Astrocyte of the spinal cord (primary cell): ENCODE measurements around the gene ZNF813.
A peak's percentile ranks its signal among the peaks of the same experiment; 100 is the strongest.
"Not testable (repeated sequence)": the region's sequence is repeated elsewhere in the genome, so short reads cannot be mapped to it uniquely, and the experiment has no call there.

Source experiments
- DNase-seq: peaks from one replicate; pipeline ENCODE4 v3.0.0; 2011; ENCODE audit warnings: low read depth, low spot score
- H3K4me3 ChIP-seq: 2 replicates; pipeline ENCODE4 v1.5.1; 2011; ENCODE audit warnings: low read depth, mild to moderate bottlenecking, low read length, moderate library complexity
- CTCF ChIP-seq: IDR thresholded peaks from 2 replicates; pipeline ENCODE4 v1.5.1; 2012; ENCODE audit warnings: low read depth, mild to moderate bottlenecking, low read length, inconsistent platforms
- in situ Hi-C: cut with HindIII; loops from 2 replicates; pipeline ENCODE4 v1.10.0; 2017; ENCODE audit warnings: low sequenced_read_pairs

ZNF813 gene

GRCh38 chr19:53432088-53432661 is 35.4 kb upstream of the ZNF813 start:
- H3K4me3 ChIP-seq, result peak overlapping the region; percentile 64
- no peak for TF ChIP-seq CTCF
- no peak for DNase-seq
- in situ Hi-C loops, result no loop called here

- DNase-seq, H3K4me3 ChIP-seq, in situ Hi-C loops: not testable (repeated sequence)
Observed at GRCh38 chr19:53443809-53444208, 23.7 kb upstream of the ZNF813 start.

GRCh38 chr19:53447196-53447595 is 20.3 kb upstream of the ZNF813 start:
- H3K4me3 ChIP-seq, DNase-seq, in situ Hi-C loops: not testable (repeated sequence)

GRCh38 chr19:53455828-53456227 is 11.7 kb upstream of the ZNF813 start:
- no peak overlapping the region for H3K4me3 ChIP-seq
- DNase-seq, result no peak
- in situ Hi-C loops, result no loop called here
- TF ChIP-seq CTCF, result no peak

GRCh38 chr19:53460131-53460721 is 7.3 kb upstream of the ZNF813 start:
- in situ Hi-C loops, H3K4me3 ChIP-seq, DNase-seq: not testable (repeated sequence)

- H3K4me3 ChIP-seq, result no peak overlapping the region
- in situ Hi-C loops, result no loop called here
- no peak for TF ChIP-seq CTCF
- DNase-seq, result no peak
Observed at GRCh38 chr19:53461866-53462265, 5.7 kb upstream of the ZNF813 start.

GRCh38 chr19:53462861-53463260 is 4.7 kb upstream of the ZNF813 start:
- no peak for DNase-seq
- in situ Hi-C loops, result no loop called here
- TF ChIP-seq CTCF, result no peak
- H3K4me3 ChIP-seq, result no peak overlapping the region

- no peak overlapping the region for H3K4me3 ChIP-seq
- peak; percentile 24 for DNase-seq
- no peak for TF ChIP-seq CTCF
- in situ Hi-C loops, result no loop called here
Observed at GRCh38 chr19:53463263-53463662, 4.3 kb upstream of the ZNF813 start.
